ENCODE measurements around the gene INPP4A.

The INPP4A gene

GRCh38 chr2:98476192-98476868 lies 31.7 kb downstream of the INPP4A start:
- DNase-seq (ENCODE audit: low read depth) = no peak

- no peak for DNase-seq (ENCODE audit: low read depth)
These were observed 32.4 kb downstream of the INPP4A start for GRCh38 chr2:98477036-98477435.

GRCh38 chr2:98477506-98477905 lies 32.8 kb downstream of the INPP4A start:
- DNase-seq (ENCODE audit: low read depth) = no peak

- DNase-seq (ENCODE audit: low read depth) = no peak
These were observed 33.5 kb downstream of the INPP4A start for GRCh38 chr2:98478088-98478551.

- DNase-seq (ENCODE audit: low read depth) = no peak
These were observed 34.2 kb downstream of the INPP4A start for GRCh38 chr2:98478907-98479306.

- no peak for DNase-seq (ENCODE audit: low read depth)
These were observed 34.7 kb downstream of the INPP4A start for GRCh38 chr2:98479371-98479770.

- no peak for DNase-seq (ENCODE audit: low read depth)
These were observed 35.4 kb downstream of the INPP4A start for GRCh38 chr2:98479959-98480524.

- no peak for DNase-seq (ENCODE audit: low read depth)
These were observed 35.9 kb downstream of the INPP4A start for GRCh38 chr2:98480598-98480997.

GRCh38 chr2:98482362-98482761 lies 37.7 kb downstream of the INPP4A start:
- DNase-seq (ENCODE audit: low read depth) = no peak

GRCh38 chr2:98483257-98483861 lies 38.7 kb downstream of the INPP4A start:
- no peak for DNase-seq (ENCODE audit: low read depth)

- no peak for DNase-seq (ENCODE audit: low read depth)
These were observed 39.5 kb downstream of the INPP4A start for GRCh38 chr2:98484121-98484557.

GRCh38 chr2:98484652-98485452 lies 40.2 kb downstream of the INPP4A start:
- no peak for DNase-seq (ENCODE audit: low read depth)

- no peak for DNase-seq (ENCODE audit: low read depth)
These were observed 40.7 kb downstream of the INPP4A start for GRCh38 chr2:98485453-98485755.

- no peak for DNase-seq (ENCODE audit: low read depth)
These were observed 41.8 kb downstream of the INPP4A start for GRCh38 chr2:98486374-98486981.

GRCh38 chr2:98487101-98487805 lies 42.6 kb downstream of the INPP4A start:
- no peak for DNase-seq (ENCODE audit: low read depth)

GRCh38 chr2:98487806-98488189 lies 43.1 kb downstream of the INPP4A start:
- DNase-seq (ENCODE audit: low read depth) = no peak

- DNase-seq (ENCODE audit: low read depth) = no peak
These were observed 43.6 kb downstream of the INPP4A start for GRCh38 chr2:98488252-98488651.

- no peak for DNase-seq (ENCODE audit: low read depth)
These were observed 44.8 kb downstream of the INPP4A start for GRCh38 chr2:98489486-98489885.

- no peak for DNase-seq (ENCODE audit: low read depth)
These were observed 45.6 kb downstream of the INPP4A start for GRCh38 chr2:98489971-98490962.

- no peak for DNase-seq (ENCODE audit: low read depth)
These were observed 47.8 kb downstream of the INPP4A start for GRCh38 chr2:98492441-98492840.

GRCh38 chr2:98494699-98495098 lies 50.0 kb downstream of the INPP4A start:
- DNase-seq (ENCODE audit: low read depth) = no peak

All from CMK (cell line).